Measurements from ENCODE around the gene HPN.

Gene HPN

DNA sequence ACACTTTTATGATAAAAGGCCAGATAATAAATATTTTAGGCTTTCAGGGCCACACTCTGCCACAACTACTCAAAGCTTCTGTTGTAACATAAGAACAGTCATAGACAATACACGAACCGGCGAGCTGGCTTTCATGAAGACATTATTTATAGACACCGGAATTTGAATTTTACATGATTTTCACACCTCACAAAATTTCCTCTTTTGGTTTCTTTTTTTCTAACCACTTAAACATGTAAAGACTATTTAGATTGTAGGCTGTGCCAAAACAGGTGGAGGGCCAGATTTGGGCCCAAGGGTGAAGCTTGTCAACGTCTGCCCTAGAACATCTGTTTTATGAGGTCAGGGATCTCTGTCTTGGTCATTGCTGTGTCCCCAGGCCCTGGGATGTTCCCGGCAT is 44.4 kb downstream of the HPN start:
- H3K4me1 ChIP-seq (ENCODE audit: insufficient read depth, low read length), result no peaks in the 10 kb centered on the region
- H3K79me2 ChIP-seq (ENCODE audit: insufficient read depth, low read length), result no peaks in the 10 kb centered on the region
- H4K20me1 ChIP-seq (ENCODE audit: insufficient read depth, low read length), result no peaks in the 10 kb centered on the region
- H3K9ac ChIP-seq (ENCODE audit: low read depth, low read length), result no peak overlapping the region
- TF ChIP-seq EZH2 (IDR thresholded peaks at IDR 0.05; ENCODE audit: borderline replicate concordance, low read depth, low read length, severe bottlenecking), result no peak
- TF ChIP-seq, protein P1, sequence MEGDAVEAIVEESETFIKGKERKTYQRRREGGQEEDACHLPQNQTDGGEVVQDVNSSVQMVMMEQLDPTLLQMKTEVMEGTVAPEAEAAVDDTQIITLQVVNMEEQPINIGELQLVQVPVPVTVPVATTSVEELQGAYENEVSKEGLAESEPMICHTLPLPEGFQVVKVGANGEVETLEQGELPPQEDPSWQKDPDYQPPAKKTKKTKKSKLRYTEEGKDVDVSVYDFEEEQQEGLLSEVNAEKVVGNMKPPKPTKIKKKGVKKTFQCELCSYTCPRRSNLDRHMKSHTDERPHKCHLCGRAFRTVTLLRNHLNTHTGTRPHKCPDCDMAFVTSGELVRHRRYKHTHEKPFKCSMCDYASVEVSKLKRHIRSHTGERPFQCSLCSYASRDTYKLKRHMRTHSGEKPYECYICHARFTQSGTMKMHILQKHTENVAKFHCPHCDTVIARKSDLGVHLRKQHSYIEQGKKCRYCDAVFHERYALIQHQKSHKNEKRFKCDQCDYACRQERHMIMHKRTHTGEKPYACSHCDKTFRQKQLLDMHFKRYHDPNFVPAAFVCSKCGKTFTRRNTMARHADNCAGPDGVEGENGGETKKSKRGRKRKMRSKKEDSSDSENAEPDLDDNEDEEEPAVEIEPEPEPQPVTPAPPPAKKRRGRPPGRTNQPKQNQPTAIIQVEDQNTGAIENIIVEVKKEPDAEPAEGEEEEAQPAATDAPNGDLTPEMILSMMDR (IDR thresholded peaks at IDR 0.05; ENCODE audit: borderline replicate concordance, extremely low read depth, low read length, poor library complexity, severe bottlenecking), result no peak
- no peaks in the 10 kb centered on the region for H3K36me3 ChIP-seq (ENCODE audit: insufficient read depth, low read length)
- H3K4me2 ChIP-seq (ENCODE audit: insufficient read depth, low read length), result no peak overlapping the region
- no peaks in the 10 kb centered on the region for H3K9me3 ChIP-seq (ENCODE audit: insufficient read depth, low read length, severe bottlenecking)
- DNase-seq, result no peak
- no peaks in the 10 kb centered on the region for H3K27me3 ChIP-seq (ENCODE audit: insufficient read depth, low read length, poor library complexity)
- H3K27ac ChIP-seq (ENCODE audit: low read length), result no peak overlapping the region
- H2AFZ ChIP-seq (ENCODE audit: low read depth, low read length), result no peak overlapping the region
- no peak for ATAC-seq (ENCODE audit: insufficient read depth, low read depth)
- no peak overlapping the region for H3K4me3 ChIP-seq (ENCODE audit: low read depth in 1 of 2, low read length in 2 of 2)

DNA sequence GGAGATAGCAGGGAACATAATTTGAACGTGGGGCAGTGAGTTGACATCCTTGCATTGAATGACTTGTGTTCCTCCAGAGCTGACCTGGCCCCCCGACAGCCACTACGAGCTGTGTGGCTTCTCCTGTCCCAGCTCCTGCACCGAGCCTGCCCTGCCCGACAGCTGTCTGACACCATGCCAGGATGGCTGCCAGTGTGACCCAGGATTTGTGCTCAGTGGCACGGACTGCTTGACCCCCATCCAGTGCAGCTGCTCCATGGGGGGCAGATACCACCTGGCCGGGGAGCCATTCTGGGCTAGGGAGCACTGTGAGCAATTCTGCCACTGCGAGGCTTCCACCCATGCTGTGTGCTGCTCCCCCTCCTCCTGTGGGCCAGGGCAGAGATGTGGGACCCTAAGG is 44.9 kb downstream of the HPN start:
- no peaks in the 10 kb centered on the region for H3K4me1 ChIP-seq (ENCODE audit: insufficient read depth, low read length)
- no peak for DNase-seq
- no peaks in the 10 kb centered on the region for H3K27me3 ChIP-seq (ENCODE audit: insufficient read depth, low read length, poor library complexity)
- no peak overlapping the region for H3K4me2 ChIP-seq (ENCODE audit: insufficient read depth, low read length)
- no peaks in the 10 kb centered on the region for H3K9me3 ChIP-seq (ENCODE audit: insufficient read depth, low read length, severe bottlenecking)
- H2AFZ ChIP-seq (ENCODE audit: low read depth, low read length), result no peak overlapping the region
- no peak overlapping the region for H3K27ac ChIP-seq (ENCODE audit: low read length)
- TF ChIP-seq, protein P1 (IDR thresholded peaks at IDR 0.05; ENCODE audit: borderline replicate concordance, extremely low read depth, low read length, poor library complexity, severe bottlenecking), result no peak
- no peak for ATAC-seq (ENCODE audit: insufficient read depth, low read depth)
- H3K4me3 ChIP-seq (ENCODE audit: low read depth in 1 of 2, low read length in 2 of 2), result no peak overlapping the region
- no peaks in the 10 kb centered on the region for H4K20me1 ChIP-seq (ENCODE audit: insufficient read depth, low read length)
- no peaks in the 10 kb centered on the region for H3K79me2 ChIP-seq (ENCODE audit: insufficient read depth, low read length)
- H3K9ac ChIP-seq (ENCODE audit: low read depth, low read length), result no peak overlapping the region
- H3K36me3 ChIP-seq (ENCODE audit: insufficient read depth, low read length), result no peaks in the 10 kb centered on the region

DNA sequence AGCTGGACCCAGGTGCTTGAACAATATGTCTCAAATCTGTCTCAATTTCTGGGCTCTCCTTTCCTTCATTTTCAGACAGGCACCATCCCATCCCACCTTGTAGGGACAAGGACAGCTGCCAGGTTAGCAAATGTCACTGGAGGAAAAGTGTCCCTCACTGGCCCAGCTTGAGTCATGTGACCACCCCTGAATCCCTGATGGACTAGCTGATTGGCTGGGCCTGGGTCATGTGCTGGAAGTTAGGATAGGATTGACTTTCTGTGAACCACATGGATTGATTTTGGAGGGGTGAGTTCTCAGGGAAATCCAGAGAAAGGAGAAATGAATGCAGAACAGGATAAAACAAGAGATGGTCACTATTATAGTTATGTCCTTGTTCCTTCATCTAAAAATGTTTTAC is 45.9 kb downstream of the HPN start:
- Histone ChIP-seq H3K4me3 (ENCODE audit: low read depth in 1 of 2, low read length in 2 of 2) (no peak overlapping the region), H2AFZ (ENCODE audit: low read depth, low read length) (no peak overlapping the region), H3K4me1 (ENCODE audit: insufficient read depth, low read length) (no peaks in the 10 kb centered on the region), H3K36me3 (ENCODE audit: insufficient read depth, low read length) (no peaks in the 10 kb centered on the region), H4K20me1 (ENCODE audit: insufficient read depth, low read length) (no peaks in the 10 kb centered on the region), H3K9me3 (ENCODE audit: insufficient read depth, low read length, severe bottlenecking) (no peaks in the 10 kb centered on the region), H3K79me2 (ENCODE audit: insufficient read depth, low read length) (no peaks in the 10 kb centered on the region), H3K9ac (ENCODE audit: low read depth, low read length) (no peak overlapping the region), H3K27ac (ENCODE audit: low read length) (no peak overlapping the region), H3K27me3 (ENCODE audit: insufficient read depth, low read length, poor library complexity) (no peaks in the 10 kb centered on the region), H3K4me2 (ENCODE audit: insufficient read depth, low read length) (no peak overlapping the region)
- DNase-seq (no peak), ATAC-seq (ENCODE audit: insufficient read depth, low read depth) (no peak)
- TF ChIP-seq, protein P1 (IDR thresholded peaks at IDR 0.05; ENCODE audit: borderline replicate concordance, extremely low read depth, low read length, poor library complexity, severe bottlenecking), result no peak
- no peak for TF ChIP-seq EZH2 (IDR thresholded peaks at IDR 0.05; ENCODE audit: borderline replicate concordance, low read depth, low read length, severe bottlenecking)

Data from DND-41 (cell line).